Pancreas (tissue), 10 donors: ENCODE data around the gene ACSS1. TPM values are rescaled to one million over a fixed set of nuclear protein-coding genes. Genes with fewer than 3 reads are reported as not detected.
A peak's percentile ranks its signal among the peaks of the same experiment; 100 is the strongest.
"Not testable (repeated sequence)": the region's sequence is repeated elsewhere in the genome, so short reads cannot be mapped to it uniquely, and the experiment has no call there.

Experiments used
- ATAC-seq, 4 donors: fragments of 200-7000 bp; cut with Tn5 transposase; one replicate each; pipeline versions ENCODE4 v1.8.0 to v1.9.1; 2020; ENCODE audit warnings: mild to moderate bottlenecking in 4 of 4, moderate library complexity in 4 of 4
- DNase-seq, 6 donors: peaks; one replicate each; pipeline ENCODE4 v3.0.0-alpha.2; 2020
- FAIRE-seq: peaks from 2 replicates; lab custom pipeline; 2012; peaks lifted over from hg19 to GRCh38; lab: Jason Lieb, UNC
- H3K27ac ChIP-seq, 4 donors: fragments of 200-600 bp; sonication (generic); 1 replicate in 3 of 4; 2 replicates in 1 of 4; pipeline versions ENCODE4 v1.5.0 to v1.8.0; 2020
- H3K27me3 ChIP-seq, 4 donors: fragments of 200-600 bp; one replicate each; pipeline ENCODE4 v1.8.0; 2021
- H3K36me3 ChIP-seq, 3 donors: fragments of 200-600 bp; sonication (generic) in 1 of 3; one replicate each; pipeline versions ENCODE4 v1.5.0 to v1.8.0; 2020 to 2021
- H3K4me1 ChIP-seq, 3 donors: fragments of 200-600 bp; one replicate each; pipeline ENCODE4 v1.8.0; 2021
- H3K4me3 ChIP-seq, 4 donors: fragments of 200-600 bp; sonication (generic) in 2 of 4; one replicate each; pipeline versions ENCODE4 v1.5.0 to v1.8.0; 2020 to 2021
- H3K9me3 ChIP-seq, 4 donors: fragments of 200-600 bp; one replicate each; pipeline ENCODE4 v1.8.0; 2021
- WGBS, 2 donors: extraction: QIAGEN DNeasy Blood & Tissue Kit; methylation state at CpG; one replicate each; pipeline ENCODE4 v1.1.7; 2013; 5-methylcytosine and 5-hydroxymethylcytosine counted together
- intact Hi-C, 3 donors: fragments of 100-400 bp; cut with DNase I; formaldehyde crosslinking; loops; one replicate each; pipeline versions ENCODE4 v1.11.1 to v1.14.2; 2022
- polyA plus RNA-seq, 2 donors: library from polyadenylated mRNA; stranded (reverse); fragments of 200-250 nt; gene quantifications; one replicate each; pipeline ENCODE4 v1.2.3, GENCODE V29; 2013
- total RNA-seq, 6 donors: library from RNA; stranded (reverse); fragmentation: NEBNext Ultra II Directional in 4 of 6; extraction: Animal tissue kit (Norgen Biotek cat#: 25700) in 4 of 6; gene quantifications; one replicate each; pipeline versions ENCODE4 v1.2.1 to v1.2.4, GENCODE V29; 2021 to 2023
- TF ChIP-seq, protein P1 (sequence below), 4 donors: fragments of 200-600 bp; sonication (generic) in 3 of 4; IDR thresholded peaks; one replicate each; pipeline versions ENCODE4 v1.5.0 to v1.8.0; 2021; ENCODE audit warnings: antibody characterized with exemption in 4 of 4
- donor health status: healthy with polysubstance abuse.
- donor health status: DM: no; HTN: no; CAD: no; lungs with moderate emphysema.
- donor health status: DM: no; HTN: no; CAD: no.
- donor health status: control.
- donor health status: control.
- donor health status: Bipolar disorder and iron deficiency.
- donor health status: DM: yes; HTN: yes; CAD: no.
- donor health status: DM: no; HTN: no; CAD: no.
- donor health status: DM: no; HTN: no; CAD: no.
- donor health status: DM: yes; HTN: yes; CAD: no.

Gene ACSS1
- total and polyA plus RNA-seq, 8 donors, result 30.4 to 47.2 (median 36.0) TPM

DNA sequence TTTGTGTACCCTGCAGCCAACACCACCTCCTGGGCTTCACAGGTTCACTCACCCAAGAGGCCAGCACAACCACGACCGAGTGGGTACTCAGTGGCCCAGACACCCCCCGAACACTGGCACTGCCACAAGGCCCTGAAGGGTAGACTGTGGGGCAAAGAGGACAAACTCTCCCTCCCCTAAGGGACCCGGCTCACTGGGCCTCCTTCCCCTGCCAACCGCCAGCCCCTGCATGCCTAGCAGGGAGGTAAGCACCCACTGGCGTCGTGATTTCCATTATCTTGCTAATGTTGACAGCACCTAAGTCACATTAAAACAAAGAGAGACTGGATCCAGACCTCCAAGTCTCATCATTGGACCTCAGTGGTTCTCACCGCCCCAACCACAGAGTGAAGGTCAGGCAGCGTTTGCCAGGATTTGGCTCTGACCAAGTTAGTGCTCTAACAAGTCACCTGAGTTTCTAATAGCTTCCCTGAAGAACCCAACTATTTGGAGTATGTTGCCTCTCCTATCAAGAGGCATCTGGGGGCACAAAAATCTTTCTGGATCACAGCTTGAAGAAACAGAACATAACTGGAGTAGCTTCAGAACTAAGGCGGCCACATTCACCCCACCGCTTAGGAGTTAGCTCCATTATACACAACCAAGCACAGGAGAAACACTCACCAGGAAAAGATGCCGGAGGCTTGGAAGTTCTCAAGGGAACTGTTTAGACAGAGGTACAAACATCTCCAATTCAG is 51.3 kb downstream of the ACSS1 start:
- WGBS, 2 donors, result 79 to 81% methylated on average over 12 of the region's 12 CpGs
- H3K27me3 ChIP-seq, result no peaks in the 10 kb centered on the region
- H3K27ac ChIP-seq, result peak overlapping the region in 1 of 4 donors; percentile 5
- no peaks in the 10 kb centered on the region for H3K9me3 ChIP-seq
- TF ChIP-seq, protein P1, sequence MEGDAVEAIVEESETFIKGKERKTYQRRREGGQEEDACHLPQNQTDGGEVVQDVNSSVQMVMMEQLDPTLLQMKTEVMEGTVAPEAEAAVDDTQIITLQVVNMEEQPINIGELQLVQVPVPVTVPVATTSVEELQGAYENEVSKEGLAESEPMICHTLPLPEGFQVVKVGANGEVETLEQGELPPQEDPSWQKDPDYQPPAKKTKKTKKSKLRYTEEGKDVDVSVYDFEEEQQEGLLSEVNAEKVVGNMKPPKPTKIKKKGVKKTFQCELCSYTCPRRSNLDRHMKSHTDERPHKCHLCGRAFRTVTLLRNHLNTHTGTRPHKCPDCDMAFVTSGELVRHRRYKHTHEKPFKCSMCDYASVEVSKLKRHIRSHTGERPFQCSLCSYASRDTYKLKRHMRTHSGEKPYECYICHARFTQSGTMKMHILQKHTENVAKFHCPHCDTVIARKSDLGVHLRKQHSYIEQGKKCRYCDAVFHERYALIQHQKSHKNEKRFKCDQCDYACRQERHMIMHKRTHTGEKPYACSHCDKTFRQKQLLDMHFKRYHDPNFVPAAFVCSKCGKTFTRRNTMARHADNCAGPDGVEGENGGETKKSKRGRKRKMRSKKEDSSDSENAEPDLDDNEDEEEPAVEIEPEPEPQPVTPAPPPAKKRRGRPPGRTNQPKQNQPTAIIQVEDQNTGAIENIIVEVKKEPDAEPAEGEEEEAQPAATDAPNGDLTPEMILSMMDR (IDR thresholded peaks at IDR 0.05), result no peak
- peaks cover under 1 to 4% (median 3%) of the 10 kb centered on the region in 3 donors for H3K4me1 ChIP-seq
- H3K4me3 ChIP-seq, result no peak overlapping the region
- no peak for FAIRE-seq
- DNase-seq, result no peak
- intact Hi-C loops, result loop anchor here in 1 of 3 donors (10.0 kb wide), 1 partner anchor 178 kb away; no protein-coding TSS in a partner anchor
- peaks cover 0 to 47% (median 22%) of the 10 kb centered on the region in 3 donors for H3K36me3 ChIP-seq
- ATAC-seq, result no peak

DNA sequence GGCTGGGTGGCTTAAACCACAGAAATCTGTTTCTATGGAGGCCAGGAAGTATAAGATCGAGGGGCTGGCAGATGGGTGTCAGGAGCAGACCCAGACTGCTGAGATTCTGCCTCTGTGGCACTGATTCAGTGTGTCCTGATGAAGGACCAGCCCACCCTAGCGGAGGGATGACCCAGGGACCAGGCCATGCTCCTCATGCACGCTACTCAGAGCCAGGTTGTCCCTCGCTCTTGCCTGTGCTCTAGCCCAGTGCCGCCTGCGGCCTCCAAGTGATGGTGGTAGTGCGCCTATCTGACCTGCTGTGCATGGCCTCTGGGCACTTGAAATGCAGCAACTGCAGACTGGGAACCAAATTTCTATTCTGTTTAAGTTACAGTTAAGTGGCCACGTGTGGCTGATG is 52.3 kb downstream of the ACSS1 start:
- Histone ChIP-seq H3K4me3 (no peak overlapping the region), H3K27me3 (no peaks in the 10 kb centered on the region), H3K36me3 (peaks cover 0 to 38% (median 22%) of the 10 kb centered on the region in 3 donors), H3K9me3 (no peaks in the 10 kb centered on the region), H3K4me1 (peaks cover 3 to 8% (median 6%) of the 10 kb centered on the region in 3 donors), H3K27ac (peak overlapping the region in 1 of 4 donors; percentile 58)
- intact Hi-C loops, result loop anchor here in 1 of 3 donors (10.0 kb wide), 1 partner anchor 179 kb away; no protein-coding TSS in a partner anchor
- 88 to 89% methylated on average over 8 of the region's 8 CpGs for WGBS, 2 donors
- FAIRE-seq (no peak), DNase-seq (no peak), ATAC-seq (no peak)
- TF ChIP-seq, protein P1 (IDR thresholded peaks at IDR 0.05), result no peak

DNA sequence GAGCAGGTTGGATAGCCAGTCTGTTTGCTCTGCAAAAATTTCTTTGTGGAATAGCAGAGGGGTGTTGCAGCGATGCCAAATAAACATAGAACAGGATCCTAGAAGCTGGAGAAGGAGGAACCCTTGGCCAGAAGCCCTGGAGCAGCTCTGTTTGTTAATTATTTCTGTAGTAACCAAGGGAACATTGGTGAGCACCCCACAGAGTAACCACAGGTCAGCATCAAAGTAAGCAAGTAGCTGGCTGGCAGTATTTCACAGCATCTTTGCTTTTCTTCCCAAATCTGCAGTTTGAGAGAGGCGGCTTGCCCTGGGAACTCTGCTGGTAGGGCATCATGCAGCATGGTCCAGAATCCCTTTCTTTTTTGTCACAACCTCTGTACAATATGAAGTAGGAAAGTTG is 52.7 kb downstream of the ACSS1 start:
- TF ChIP-seq, protein P1 (IDR thresholded peaks at IDR 0.05), result no peak
- intact Hi-C loops, result loop anchor here in 1 of 3 donors (10.0 kb wide), 1 partner anchor 180 kb away; no protein-coding TSS in a partner anchor
- Histone ChIP-seq H3K36me3 (peaks cover 0 to 33% (median 22%) of the 10 kb centered on the region in 3 donors), H3K4me3 (no peak overlapping the region), H3K27ac (peak overlapping the region in 1 of 4 donors; percentile 58), H3K9me3 (no peaks in the 10 kb centered on the region), H3K4me1 (peaks cover 8 to 10% (median 9%) of the 10 kb centered on the region in 3 donors), H3K27me3 (no peaks in the 10 kb centered on the region)
- 43 to 44% methylated on average over 2 of the region's 2 CpGs for WGBS, 2 donors
- ATAC-seq (peak; percentile 22 to 53 (median 44)), FAIRE-seq (no peak), DNase-seq (no peak)

DNA sequence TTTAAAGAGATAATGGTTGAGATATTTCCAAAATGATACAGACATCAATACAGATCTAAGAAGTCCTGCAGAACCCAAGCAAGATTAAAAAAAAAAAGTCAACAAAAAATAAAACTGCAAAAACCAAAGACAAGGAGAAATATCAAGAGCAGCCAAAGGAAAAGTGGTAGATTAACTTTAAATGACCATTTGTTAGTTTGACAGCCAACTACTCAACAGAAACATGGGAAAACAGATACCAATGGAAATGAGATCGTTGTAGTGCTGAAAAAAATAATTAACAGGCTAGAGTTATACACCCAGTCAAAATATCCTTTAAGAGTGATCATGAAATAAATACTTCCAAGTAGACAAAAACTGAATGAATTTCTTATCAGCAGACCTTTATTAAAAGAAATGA is 54.9 kb downstream of the ACSS1 start:
- TF ChIP-seq, protein P1 (IDR thresholded peaks at IDR 0.05), result no peak
- Histone ChIP-seq H3K4me1 (peaks cover 14 to 18% (median 16%) of the 10 kb centered on the region in 3 donors), H3K27ac (no peak overlapping the region), H3K9me3 (no peaks in the 10 kb centered on the region), H3K27me3 (no peaks in the 10 kb centered on the region), H3K4me3 (no peak overlapping the region), H3K36me3 (peaks cover 0 to 21% (median 13%) of the 10 kb centered on the region in 3 donors)
- no peak for ATAC-seq
- intact Hi-C loops, result loop anchor here in 1 of 3 donors (10.0 kb wide), 1 partner anchor 182 kb away; no protein-coding TSS in a partner anchor
- DNase-seq, result no peak
- 67 to 69% methylated on average over 1 of the region's 1 CpG for WGBS, 2 donors
- FAIRE-seq, result no peak

DNA sequence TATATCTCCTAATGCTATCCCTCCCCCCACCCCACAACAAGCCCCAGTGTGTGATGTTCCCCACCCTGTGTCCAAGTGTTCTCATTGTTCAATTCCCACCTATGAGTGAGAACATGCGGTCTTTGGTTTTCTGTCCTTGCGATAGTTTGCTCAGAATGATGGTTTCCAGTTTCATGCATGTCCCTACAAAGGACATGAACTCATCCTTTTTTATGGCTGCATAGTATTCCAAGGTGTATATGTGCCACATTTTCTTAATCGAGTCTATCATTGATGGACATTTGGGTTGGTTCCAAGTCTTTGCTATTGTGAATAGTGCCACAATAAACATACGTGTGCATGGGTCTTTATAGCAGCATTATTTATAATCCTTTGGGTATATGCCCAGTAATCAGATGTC is 56.6 kb downstream of the ACSS1 start:
- not testable (repeated sequence) for ATAC-seq, H3K9me3 ChIP-seq, H3K27me3 ChIP-seq, H3K4me3 ChIP-seq, DNase-seq, FAIRE-seq, H3K36me3 ChIP-seq
- peak overlapping the region in 1 of 4 donors; percentile 67 for H3K27ac ChIP-seq
- peaks cover 14 to 18% (median 16%) of the 10 kb centered on the region in 3 donors for H3K4me1 ChIP-seq
- 72 to 76% methylated on average over 4 of the region's 4 CpGs for WGBS, 2 donors
- intact Hi-C loops, result loop anchor here in 1 of 3 donors (10.0 kb wide), 1 partner anchor 183 kb away; no protein-coding TSS in a partner anchor
